GDM1 (cell line): ENCODE data around the gene EIF1B.

ENCODE experiments used
- DNase-seq: peaks from one replicate; lab custom pipeline; 2025; lab: John Stamatoyannopoulos, UW

The EIF1B gene

GRCh38 chr3:40340541-40341170, 31.1 kb downstream of the EIF1B start:
- no peak for DNase-seq

- DNase-seq: no peak
Observed at GRCh38 chr3:40341671-40342070, 32.2 kb downstream of the EIF1B start.

- no peak for DNase-seq
Observed at GRCh38 chr3:40350529-40350928, 41.0 kb downstream of the EIF1B start.

DNA sequence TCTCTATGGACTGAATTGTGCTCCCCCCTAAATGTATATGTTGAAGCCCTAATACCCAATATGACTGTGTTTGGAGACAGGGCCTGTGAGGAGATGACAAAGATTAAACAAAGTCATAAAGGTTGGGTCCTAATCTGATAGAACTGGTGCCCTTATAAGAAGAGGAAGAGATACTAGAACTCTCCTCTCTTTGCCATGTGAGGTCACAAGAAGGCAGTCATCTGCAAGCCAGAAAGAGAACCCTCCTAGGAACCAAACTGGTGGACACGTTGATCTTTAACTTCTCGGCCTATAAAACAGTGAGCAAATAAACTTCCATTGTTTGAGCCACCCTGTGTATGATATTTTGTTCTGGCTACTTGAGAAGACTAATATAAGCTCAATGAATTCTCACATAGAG, 45.9 kb downstream of the EIF1B start:
- no peak for DNase-seq

GRCh38 chr3:40358454-40358853, 48.9 kb downstream of the EIF1B start:
- DNase-seq: no peak
